Neural progenitor cell (in vitro differentiated cells): ENCODE data around the gene CSGALNACT2. TPM values are rescaled to one million over a fixed set of nuclear protein-coding genes. Genes with fewer than 3 reads are reported as not detected.
"Not testable (repeated sequence)": the region's sequence is repeated elsewhere in the genome, so short reads cannot be mapped to it uniquely, and the experiment has no call there.

Experiments
- DNase-seq: peaks from one replicate; pipeline ENCODE4 v3.0.0-alpha.2; 2016; ENCODE audit warnings: low spot score
- H2AFZ ChIP-seq: fragments of 200-600 bp; sonication (generic); replicated peaks from 2 replicates; pipeline ENCODE4 v1.6.1; 2016; ENCODE audit warnings: antibody characterized with exemption
- H3F3A ChIP-seq: fragments of 200-600 bp; sonication (generic); 2 replicates; pipeline ENCODE4 v1.6.1; 2016; ENCODE audit warnings: antibody characterized with exemption, low read depth
- H3K27ac ChIP-seq: fragments of 200-600 bp; sonication (generic); 2 replicates; pipeline ENCODE4 v1.5.1; 2016; ENCODE audit warnings: mild to moderate bottlenecking
- H3K27me3 ChIP-seq: fragments of 200-600 bp; sonication (generic); 2 replicates; pipeline ENCODE4 v1.6.1; 2016; ENCODE audit warnings: mild to moderate bottlenecking, moderate library complexity
- H3K36me3 ChIP-seq: fragments of 200-600 bp; sonication (generic); 2 replicates; pipeline ENCODE4 v1.5.1; 2016
- H3K4me1 ChIP-seq: fragments of 200-600 bp; sonication (generic); 2 replicates; pipeline ENCODE4 v1.6.1; 2016; ENCODE audit warnings: mixed run types
- H3K4me2 ChIP-seq: fragments of 200-600 bp; sonication (generic); 2 replicates; pipeline ENCODE4 v1.6.1; 2016
- H3K4me3 ChIP-seq: fragments of 200-600 bp; sonication (generic); 2 replicates; pipeline ENCODE4 v1.5.1; 2016
- H3K79me2 ChIP-seq: fragments of 200-600 bp; sonication (generic); 2 replicates; pipeline ENCODE4 v1.6.1; 2016; ENCODE audit warnings: low read depth
- H3K9ac ChIP-seq: fragments of 200-600 bp; sonication (generic); 2 replicates; pipeline ENCODE4 v1.6.1; 2016
- H3K9me3 ChIP-seq: fragments of 200-600 bp; sonication (generic); 2 replicates; pipeline ENCODE4 v1.5.1; 2016; ENCODE audit warnings: low read depth
- H4K20me1 ChIP-seq: fragments of 200-600 bp; sonication (generic); 2 replicates; pipeline ENCODE4 v1.6.1; 2016; ENCODE audit warnings: low read depth
- H3K27ac Mint-ChIP-seq: 3 replicates; pipeline ENCODE4 v1.8.0; 2021; ENCODE audit warnings: mixed read lengths
- H3K27me3 Mint-ChIP-seq: 2 replicates; pipeline ENCODE4 v1.8.0; 2022; ENCODE audit warnings: low read depth, mild to moderate bottlenecking, inconsistent platforms, moderate library complexity, mixed read lengths; ENCODE audit not compliant: insufficient read depth
- H3K36me3 Mint-ChIP-seq: 3 replicates; pipeline ENCODE4 v1.8.0; 2021; ENCODE audit warnings: mixed read lengths
- H3K4me1 Mint-ChIP-seq: 3 replicates; pipeline ENCODE4 v1.8.0; 2021; ENCODE audit warnings: mixed read lengths
- H3K4me3 Mint-ChIP-seq: 3 replicates; pipeline ENCODE4 v1.8.0; 2021; ENCODE audit warnings: mild to moderate bottlenecking, moderate library complexity, mixed read lengths
- H3K9me3 Mint-ChIP-seq: 3 replicates; pipeline ENCODE4 v1.8.0; 2020; ENCODE audit warnings: mixed read lengths
- EZH2 ChIP-seq: fragments of 200-600 bp; sonication (generic); IDR thresholded peaks from 2 replicates; pipeline ENCODE4 v1.6.1; 2017; ENCODE audit warnings: antibody characterized with exemption, mild to moderate bottlenecking, moderate library complexity
- EZH2phosphoT487 ChIP-seq: fragments of 200-600 bp; sonication (generic); IDR thresholded peaks from 2 replicates; pipeline ENCODE4 v1.6.1; 2017; ENCODE audit warnings: antibody characterized with exemption
- total RNA-seq: library from RNA; depleted of rRNA; stranded (reverse); fragments of >200 nt; gene quantifications from 2 replicates; pipeline ENCODE4 v1.2.3, GENCODE V29; 2015; ENCODE audit warnings: low replicate concordance
- TF ChIP-seq, protein P1 (sequence below): fragments of 200-600 bp; sonication (generic); IDR thresholded peaks from 2 replicates; pipeline ENCODE4 v1.5.1; 2017; ENCODE audit warnings: antibody characterized with exemption, mild to moderate bottlenecking

CSGALNACT2 gene
- total RNA-seq, 1 donor from 2014 or later: 9.3 TPM

DNA sequence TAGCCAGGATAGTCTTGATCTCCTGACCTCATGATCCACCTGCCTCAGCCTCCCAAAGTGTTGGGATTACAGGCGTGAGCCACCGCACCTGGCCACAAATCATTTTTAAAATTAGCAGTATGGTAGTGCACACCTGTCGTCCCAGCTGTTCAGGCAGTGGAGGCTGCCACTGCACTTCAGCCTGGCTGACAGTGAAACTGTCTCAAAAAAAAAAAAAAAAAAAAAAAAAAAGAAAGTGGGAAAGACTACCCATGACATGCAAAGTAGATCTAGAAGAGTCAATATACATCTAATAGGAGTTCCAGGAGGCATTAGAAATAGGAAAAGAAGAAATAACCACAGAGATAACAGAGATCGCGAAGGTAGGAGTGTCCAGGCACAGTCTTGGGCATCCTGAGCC is 3.2 kb downstream of the CSGALNACT2 start:
- no peak overlapping the region for H2AFZ ChIP-seq
- H3K9me3 ChIP-seq: no peaks in the 10 kb centered on the region
- peaks cover 4% of the 10 kb centered on the region for H3K27me3 Mint-ChIP-seq
- peaks cover 10% of the 10 kb centered on the region for H3F3A ChIP-seq
- no peak overlapping the region for H3K27ac Mint-ChIP-seq
- H3K36me3 Mint-ChIP-seq: peaks cover 2% of the 10 kb centered on the region
- H3K4me1 Mint-ChIP-seq: peaks cover 21% of the 10 kb centered on the region
- peaks cover 15% of the 10 kb centered on the region for H4K20me1 ChIP-seq
- H3K4me3 ChIP-seq: no peak overlapping the region
- H3K4me1 ChIP-seq: peaks cover 8% of the 10 kb centered on the region
- no peak overlapping the region for H3K9ac ChIP-seq
- no peak overlapping the region for H3K4me3 Mint-ChIP-seq
- DNase-seq: no peak
- TF ChIP-seq EZH2phosphoT487 (no peak), EZH2 (no peak)
- TF ChIP-seq, protein P1, sequence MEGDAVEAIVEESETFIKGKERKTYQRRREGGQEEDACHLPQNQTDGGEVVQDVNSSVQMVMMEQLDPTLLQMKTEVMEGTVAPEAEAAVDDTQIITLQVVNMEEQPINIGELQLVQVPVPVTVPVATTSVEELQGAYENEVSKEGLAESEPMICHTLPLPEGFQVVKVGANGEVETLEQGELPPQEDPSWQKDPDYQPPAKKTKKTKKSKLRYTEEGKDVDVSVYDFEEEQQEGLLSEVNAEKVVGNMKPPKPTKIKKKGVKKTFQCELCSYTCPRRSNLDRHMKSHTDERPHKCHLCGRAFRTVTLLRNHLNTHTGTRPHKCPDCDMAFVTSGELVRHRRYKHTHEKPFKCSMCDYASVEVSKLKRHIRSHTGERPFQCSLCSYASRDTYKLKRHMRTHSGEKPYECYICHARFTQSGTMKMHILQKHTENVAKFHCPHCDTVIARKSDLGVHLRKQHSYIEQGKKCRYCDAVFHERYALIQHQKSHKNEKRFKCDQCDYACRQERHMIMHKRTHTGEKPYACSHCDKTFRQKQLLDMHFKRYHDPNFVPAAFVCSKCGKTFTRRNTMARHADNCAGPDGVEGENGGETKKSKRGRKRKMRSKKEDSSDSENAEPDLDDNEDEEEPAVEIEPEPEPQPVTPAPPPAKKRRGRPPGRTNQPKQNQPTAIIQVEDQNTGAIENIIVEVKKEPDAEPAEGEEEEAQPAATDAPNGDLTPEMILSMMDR: no peak
- H3K27ac ChIP-seq: no peak overlapping the region
- H3K9me3 Mint-ChIP-seq: no peaks in the 10 kb centered on the region
- H3K4me2 ChIP-seq: no peak overlapping the region
- H3K79me2 ChIP-seq: peaks cover 70% of the 10 kb centered on the region
- H3K27me3 ChIP-seq: no peaks in the 10 kb centered on the region
- no peaks in the 10 kb centered on the region for H3K36me3 ChIP-seq

DNA sequence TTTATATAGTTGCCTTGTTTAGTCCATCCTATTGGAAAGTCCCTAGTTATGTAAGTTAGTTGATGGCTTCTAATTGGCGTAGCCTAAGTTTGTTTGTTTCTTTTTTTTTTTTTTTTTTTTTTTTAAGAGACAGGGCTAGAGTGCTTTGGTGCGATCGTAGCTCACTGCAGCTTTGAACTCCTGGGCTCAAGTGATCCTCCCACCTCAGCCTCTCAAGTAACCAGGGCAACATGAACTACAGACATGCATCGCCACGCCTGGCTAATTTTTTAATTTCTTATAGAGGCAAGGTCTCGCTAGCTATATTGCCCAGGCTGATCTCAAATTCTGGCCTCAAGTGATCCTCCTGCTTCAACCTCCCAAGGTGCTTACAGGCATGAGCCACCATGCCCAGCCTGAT is 7.1 kb downstream of the CSGALNACT2 start:
- Histone ChIP-seq H4K20me1 (peaks cover 6% of the 10 kb centered on the region), H3K79me2 (peaks cover 81% of the 10 kb centered on the region), H3K36me3 (no peaks in the 10 kb centered on the region), H3K9ac (no peak overlapping the region), H3K4me2 (no peak overlapping the region), H3F3A (no peaks in the 10 kb centered on the region), H2AFZ (no peak overlapping the region), H3K27me3 (no peaks in the 10 kb centered on the region), H3K4me1 (no peaks in the 10 kb centered on the region), H3K27ac (no peak overlapping the region), H3K4me3 (no peak overlapping the region), H3K9me3 (peaks cover 5% of the 10 kb centered on the region)
- Mint-ChIP-seq H3K9me3 (peaks cover 21% of the 10 kb centered on the region), H3K4me3 (no peak overlapping the region), H3K27ac (no peak overlapping the region), H3K36me3 (peaks cover 6% of the 10 kb centered on the region), H3K27me3 (peaks cover 4% of the 10 kb centered on the region), H3K4me1 (peaks cover 4% of the 10 kb centered on the region)
- DNase-seq: no peak
- TF ChIP-seq EZH2 (no peak), EZH2phosphoT487 (no peak)
- TF ChIP-seq, protein P1: no peak

- not testable (repeated sequence) for H3K4me1 ChIP-seq, H3K9me3 ChIP-seq, H3K4me3 Mint-ChIP-seq, H4K20me1 ChIP-seq, H3K36me3 Mint-ChIP-seq, H3K27ac Mint-ChIP-seq, H3K4me2 ChIP-seq, H3K27me3 ChIP-seq, H3K36me3 ChIP-seq, H2AFZ ChIP-seq, H3F3A ChIP-seq, H3K4me1 Mint-ChIP-seq, DNase-seq, H3K4me3 ChIP-seq, H3K27ac ChIP-seq, H3K9ac ChIP-seq, H3K27me3 Mint-ChIP-seq
- H3K9me3 Mint-ChIP-seq: peaks cover 24% of the 10 kb centered on the region
- H3K79me2 ChIP-seq: peaks cover 81% of the 10 kb centered on the region
Observed at GRCh38 chr10:43145936-43146335, 7.7 kb downstream of the CSGALNACT2 start.

DNA sequence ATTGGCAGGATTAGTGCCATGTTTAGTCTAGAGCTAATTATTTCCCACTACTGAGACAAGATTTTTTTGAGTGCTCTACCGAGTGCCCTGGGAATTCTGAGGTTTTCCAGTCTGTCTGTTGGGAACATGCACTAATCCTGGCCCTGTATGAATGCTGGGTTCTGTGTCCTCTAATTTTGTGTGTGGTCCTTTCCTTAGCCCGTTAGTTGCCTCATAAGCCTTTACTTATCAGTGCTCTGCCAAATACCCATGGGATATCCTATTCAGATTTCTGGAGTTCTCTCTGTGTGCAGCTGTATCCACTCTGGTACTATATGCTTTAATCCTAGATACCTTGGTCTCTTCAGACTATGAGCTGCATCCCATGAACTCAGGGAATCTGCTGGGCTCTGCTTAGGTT is 13.1 kb downstream of the CSGALNACT2 start:
- H3K27ac ChIP-seq: no peak overlapping the region
- no peak overlapping the region for H2AFZ ChIP-seq
- Mint-ChIP-seq H3K4me1 (no peaks in the 10 kb centered on the region), H3K9me3 (peaks cover 24% of the 10 kb centered on the region), H3K27ac (no peak overlapping the region), H3K36me3 (peaks cover 7% of the 10 kb centered on the region), H3K4me3 (no peak overlapping the region), H3K27me3 (peaks cover 3% of the 10 kb centered on the region)
- H3K79me2 ChIP-seq: peaks cover 50% of the 10 kb centered on the region
- H3K36me3 ChIP-seq: no peaks in the 10 kb centered on the region
- H4K20me1 ChIP-seq: no peaks in the 10 kb centered on the region
- TF ChIP-seq EZH2 (no peak), EZH2phosphoT487 (no peak)
- TF ChIP-seq, protein P1: no peak
- no peak overlapping the region for H3K4me3 ChIP-seq
- H3K4me1 ChIP-seq: peaks cover 8% of the 10 kb centered on the region
- DNase-seq: peak; percentile 13
- H3K9ac ChIP-seq: no peak overlapping the region
- no peak overlapping the region for H3K4me2 ChIP-seq
- no peaks in the 10 kb centered on the region for H3F3A ChIP-seq
- peaks cover 5% of the 10 kb centered on the region for H3K9me3 ChIP-seq
- no peaks in the 10 kb centered on the region for H3K27me3 ChIP-seq
